NCI-H2196 (cell line): ENCODE measurements around the gene SBNO1.
"Not testable (repeated sequence)": the region's sequence is repeated elsewhere in the genome, so short reads cannot be mapped to it uniquely, and the experiment has no call there.

Experiments used
- DNase-seq: peaks from one replicate; lab custom pipeline; 2025; ENCODE audit not compliant: unreplicated experiment; lab: John Stamatoyannopoulos, UW

The SBNO1 gene

GRCh38 chr12:123250471-123251383 is 113.9 kb downstream of the SBNO1 start:
- peak; percentile 39 for DNase-seq

DNA sequence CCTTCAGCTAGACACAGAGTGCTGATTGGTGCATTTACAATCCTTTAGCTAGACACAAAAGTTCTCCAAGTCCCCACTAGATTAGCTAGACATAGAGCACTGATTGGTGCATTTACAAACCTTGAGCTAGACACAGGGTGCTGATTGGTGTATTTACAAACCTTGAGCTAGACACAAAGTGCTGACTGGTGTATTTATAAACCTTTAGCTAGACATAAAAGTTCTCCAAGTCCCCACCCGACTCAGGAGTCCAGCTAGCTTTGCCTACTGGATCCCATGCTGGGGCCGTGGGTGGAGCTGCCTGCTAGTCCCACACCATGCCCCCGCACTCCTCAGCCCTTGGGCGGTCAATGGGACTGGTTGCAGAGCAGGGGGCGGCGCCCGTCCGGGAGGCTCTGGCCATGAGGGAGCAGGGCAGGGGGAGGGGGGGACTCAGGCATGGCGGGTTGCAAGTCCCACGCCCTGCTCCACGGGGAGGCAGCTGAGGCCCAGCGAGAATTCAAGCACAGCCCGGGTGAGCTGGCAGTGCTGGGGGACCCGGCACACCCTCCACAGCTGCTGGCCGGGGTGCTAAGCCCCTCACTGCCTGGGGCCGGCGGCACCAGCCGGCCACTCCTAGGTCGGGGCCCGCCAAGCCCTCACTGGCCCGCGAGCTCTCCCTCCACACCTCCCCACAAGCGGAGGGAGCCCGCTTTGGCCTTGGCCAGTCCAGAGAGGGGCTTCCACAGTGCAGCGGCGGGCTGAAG is 115.5 kb downstream of the SBNO1 start:
- DNase-seq = not testable (repeated sequence)

GRCh38 chr12:123248129-123248528 is 116.5 kb downstream of the SBNO1 start:
- not testable (repeated sequence) for DNase-seq

- DNase-seq = no peak
Measured at GRCh38 chr12:123245678-123246077, 119.0 kb downstream of the SBNO1 start.

GRCh38 chr12:123243671-123244262 is 120.9 kb downstream of the SBNO1 start:
- DNase-seq = no peak

- DNase-seq = peak; percentile 64
Measured at GRCh38 chr12:123242116-123242904, 122.3 kb downstream of the SBNO1 start.
